Gastroesophageal sphincter (tissue), 4 donors: ENCODE results near the gene GLP2R. TPM values are rescaled to one million over a fixed set of nuclear protein-coding genes. Genes with fewer than 3 reads are reported as not detected.

Source experiments
- ATAC-seq: fragments of 150-250 bp; one replicate; pipeline ENCODE4 v1.9.1; 2016; ENCODE audit warnings: mild to moderate bottlenecking, moderate library complexity
- H3K27ac ChIP-seq, 4 donors: fragments of 200-600 bp; sonication (generic) in 3 of 4; 1 replicate in 3 of 4; 2 replicates in 1 of 4; pipeline ENCODE4 v1.5.1; 2016 to 2019
- H3K27me3 ChIP-seq: fragments of 200-600 bp; sonication (generic); one replicate; pipeline ENCODE4 v1.5.1; 2019
- H3K36me3 ChIP-seq, 2 donors: fragments of 200-600 bp; sonication (generic); one replicate each; pipeline ENCODE4 v1.5.1; 2019; ENCODE audit warnings: control low read depth in 1 of 2
- H3K4me1 ChIP-seq, 3 donors: fragments of 200-600 bp; sonication (generic); 1 replicate in 2 of 3; 2 replicates in 1 of 3; pipeline ENCODE4 v1.5.1; 2016 to 2019; ENCODE audit warnings: control low read depth in 2 of 3
- H3K4me3 ChIP-seq, 2 donors: fragments of 200-600 bp; sonication (generic); one replicate each; pipeline ENCODE4 v1.5.1; 2019; ENCODE audit warnings: mild to moderate bottlenecking in 1 of 2, moderate library complexity in 1 of 2
- H3K9me3 ChIP-seq, 3 donors: fragments of 200-600 bp; sonication (generic); one replicate each; pipeline ENCODE4 v1.5.1; 2017 to 2019; ENCODE audit warnings: control low read depth in 2 of 3
- EP300 ChIP-seq: sonication (generic); formaldehyde crosslinking; IDR thresholded peaks from one replicate; pipeline ENCODE4 v1.6.1; 2017; ENCODE audit warnings: antibody characterized with exemption, mild to moderate bottlenecking
- POLR2A ChIP-seq, 2 donors: fragments of 450-650 bp; IDR thresholded peaks; one replicate each; pipeline ENCODE4 v1.6.1; 2017; ENCODE audit warnings: antibody characterized with exemption in 2 of 2, mild to moderate bottlenecking in 2 of 2, moderate library complexity in 1 of 2
- POLR2AphosphoS5 ChIP-seq: sonication (generic); formaldehyde crosslinking; IDR thresholded peaks from one replicate; pipeline ENCODE4 v1.6.1; 2017; ENCODE audit warnings: antibody characterized with exemption
- WGBS, 2 donors: methylation state at CpG; one replicate each; pipeline ENCODE4 v1.1.5; 2018; ENCODE audit warnings: low coverage in 1 of 2; 5-methylcytosine and 5-hydroxymethylcytosine counted together
- total RNA-seq, 4 donors: library from RNA; depleted of rRNA; stranded (reverse); fragments of >200 nt; gene quantifications; one replicate each; pipeline ENCODE4 v1.1.0, GENCODE V29; 2016
- TF ChIP-seq, protein P1 (sequence below), 4 experiments: fragments of 200-600 bp in 2 of 4; fragments of 450-650 bp in 2 of 4; sonication (generic) in 1 of 4; IDR thresholded peaks; one replicate each; pipeline ENCODE4 v1.5.1; 2017 to 2019; ENCODE audit warnings: antibody characterized with exemption in 4 of 4, mild to moderate bottlenecking in 2 of 4, moderate library complexity in 2 of 4

Gene GLP2R
- total RNA-seq, 4 donors from 2014 or later: 7.2 to 14.5 (median 13.8) TPM

DNA sequence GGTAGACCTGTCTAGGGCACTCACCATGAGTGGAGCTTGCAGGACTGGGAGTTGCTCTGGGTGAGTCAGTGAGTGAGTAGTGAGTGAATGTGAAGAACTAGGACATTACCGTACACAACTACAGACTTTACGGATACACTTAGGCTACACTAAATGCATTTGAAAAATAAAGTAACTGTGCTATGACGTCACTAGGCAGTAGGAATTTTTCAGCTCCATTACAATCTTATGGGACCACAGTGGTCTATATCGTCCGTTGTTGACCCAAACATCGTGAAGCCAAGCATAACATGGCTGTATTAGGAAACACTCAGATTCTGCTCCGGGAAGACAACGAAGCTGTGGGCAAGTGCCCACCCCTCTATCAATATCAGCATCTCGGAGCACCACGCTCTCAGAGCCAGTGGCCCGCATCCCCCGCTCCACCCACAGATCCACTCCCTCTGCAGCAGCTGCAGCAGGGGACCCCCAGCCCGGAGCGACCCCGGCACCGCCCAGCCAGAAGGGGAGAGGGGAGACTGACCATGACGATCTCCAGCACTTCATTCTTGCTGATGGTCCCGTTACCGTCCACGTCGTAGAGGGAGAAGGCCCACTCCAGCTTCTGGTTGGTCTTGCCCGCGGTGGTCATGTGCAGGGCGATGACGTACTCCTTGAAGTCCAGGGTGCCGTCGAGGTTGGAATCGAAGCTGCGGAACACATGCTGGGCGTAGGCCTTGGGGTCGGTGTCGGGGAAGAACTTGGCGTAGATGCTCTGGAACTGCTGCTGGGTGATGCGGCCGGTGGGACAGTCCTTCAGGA lies 78.8 kb downstream of the GLP2R start:
- Histone ChIP-seq H3K36me3 (no peaks in the 10 kb centered on the region), H3K27ac (no peak overlapping the region), H3K4me3 (no peak overlapping the region), H3K27me3 (peaks cover 19% of the 10 kb centered on the region), H3K9me3 (no peaks in the 10 kb centered on the region), H3K4me1 (peaks cover 0 to 24% (median 17%) of the 10 kb centered on the region in 3 donors)
- WGBS, 2 donors: 92 to 94% methylated on average over 7 of the region's 35 CpGs
- TF ChIP-seq POLR2AphosphoS5: no peak
- TF ChIP-seq EP300: no peak
- TF ChIP-seq, protein P1, sequence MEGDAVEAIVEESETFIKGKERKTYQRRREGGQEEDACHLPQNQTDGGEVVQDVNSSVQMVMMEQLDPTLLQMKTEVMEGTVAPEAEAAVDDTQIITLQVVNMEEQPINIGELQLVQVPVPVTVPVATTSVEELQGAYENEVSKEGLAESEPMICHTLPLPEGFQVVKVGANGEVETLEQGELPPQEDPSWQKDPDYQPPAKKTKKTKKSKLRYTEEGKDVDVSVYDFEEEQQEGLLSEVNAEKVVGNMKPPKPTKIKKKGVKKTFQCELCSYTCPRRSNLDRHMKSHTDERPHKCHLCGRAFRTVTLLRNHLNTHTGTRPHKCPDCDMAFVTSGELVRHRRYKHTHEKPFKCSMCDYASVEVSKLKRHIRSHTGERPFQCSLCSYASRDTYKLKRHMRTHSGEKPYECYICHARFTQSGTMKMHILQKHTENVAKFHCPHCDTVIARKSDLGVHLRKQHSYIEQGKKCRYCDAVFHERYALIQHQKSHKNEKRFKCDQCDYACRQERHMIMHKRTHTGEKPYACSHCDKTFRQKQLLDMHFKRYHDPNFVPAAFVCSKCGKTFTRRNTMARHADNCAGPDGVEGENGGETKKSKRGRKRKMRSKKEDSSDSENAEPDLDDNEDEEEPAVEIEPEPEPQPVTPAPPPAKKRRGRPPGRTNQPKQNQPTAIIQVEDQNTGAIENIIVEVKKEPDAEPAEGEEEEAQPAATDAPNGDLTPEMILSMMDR (IDR thresholded peaks at IDR 0.05): no peak
- no peak for TF ChIP-seq POLR2A (IDR thresholded peaks at IDR 0.05)
- no peak for ATAC-seq

DNA sequence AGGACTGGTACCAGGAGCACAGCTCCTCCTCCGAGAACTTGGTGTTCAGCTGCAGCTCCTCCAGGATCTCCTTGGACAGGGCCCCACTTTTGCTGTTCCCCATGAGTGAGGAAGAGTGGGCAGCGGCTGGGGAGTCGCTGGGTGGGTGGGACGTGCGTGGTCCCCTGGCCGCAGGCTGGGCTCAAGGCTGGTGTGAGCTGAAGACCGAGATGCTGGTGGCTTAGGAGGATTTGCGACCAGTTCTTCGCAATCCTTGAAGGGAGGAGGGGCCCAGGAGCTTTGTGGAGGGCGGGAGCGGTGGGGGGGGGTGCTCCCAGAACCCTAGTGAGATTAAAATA lies 79.3 kb downstream of the GLP2R start, which contains the start of gene RCVRN:
TSS of gene RCVRN (minus strand) at position 194 of the 338 bp plus-strand sequence. CDS start at position 103, 91 bp downstream.
- H3K4me1 ChIP-seq: peaks cover 0 to 18% (median 13%) of the 10 kb centered on the region in 3 donors
- TF ChIP-seq POLR2AphosphoS5 (no peak), POLR2A (IDR thresholded peaks at IDR 0.05) (no peak), EP300 (no peak)
- TF ChIP-seq, protein P1 (IDR thresholded peaks at IDR 0.05): no peak
- WGBS, 2 donors: 100% methylated on average over 1 of the region's 11 CpGs; no CpG with 5 or more reads in 1 of the 2 donors
- no peaks in the 10 kb centered on the region for H3K9me3 ChIP-seq
- peaks cover 19% of the 10 kb centered on the region for H3K27me3 ChIP-seq
- no peak within 1 kb of the TSS for H3K27ac ChIP-seq
- no peaks in the 10 kb centered on the region for H3K36me3 ChIP-seq
- ATAC-seq: no peak
- no peak within 1 kb of the TSS for H3K4me3 ChIP-seq

DNA sequence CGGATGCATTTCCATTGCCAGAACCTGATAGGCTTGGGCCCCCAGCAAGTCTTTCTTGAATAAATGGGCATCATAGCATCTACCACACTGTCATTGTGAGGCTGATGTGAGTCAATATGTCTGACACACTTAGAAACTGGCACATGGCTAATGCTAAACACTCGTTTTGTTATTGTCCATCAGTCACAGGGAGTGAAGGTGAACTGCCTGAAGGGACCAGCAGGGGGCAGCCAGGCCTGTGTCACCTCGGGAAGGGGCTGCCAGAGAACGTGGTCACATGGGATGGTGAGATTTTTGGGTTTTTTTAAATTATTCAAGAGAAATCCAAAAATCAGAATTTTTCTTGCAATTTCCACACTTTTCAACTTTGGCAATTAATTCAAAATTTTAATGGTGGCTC lies 80.2 kb downstream of the GLP2R start:
- Histone ChIP-seq H3K36me3 (no peaks in the 10 kb centered on the region), H3K9me3 (no peaks in the 10 kb centered on the region), H3K4me3 (no peak overlapping the region), H3K27ac (no peak overlapping the region), H3K4me1 (peaks cover 0 to 12% (median 12%) of the 10 kb centered on the region in 3 donors), H3K27me3 (peaks cover 19% of the 10 kb centered on the region)
- 20 to 25% methylated on average over 3 of the region's 4 CpGs for WGBS, 2 donors
- no peak for TF ChIP-seq POLR2A (IDR thresholded peaks at IDR 0.05)
- TF ChIP-seq, protein P1 (IDR thresholded peaks at IDR 0.05): peak in 3 of 4 experiments; percentile 40 to 58 (median 46)
- ATAC-seq: no peak

DNA sequence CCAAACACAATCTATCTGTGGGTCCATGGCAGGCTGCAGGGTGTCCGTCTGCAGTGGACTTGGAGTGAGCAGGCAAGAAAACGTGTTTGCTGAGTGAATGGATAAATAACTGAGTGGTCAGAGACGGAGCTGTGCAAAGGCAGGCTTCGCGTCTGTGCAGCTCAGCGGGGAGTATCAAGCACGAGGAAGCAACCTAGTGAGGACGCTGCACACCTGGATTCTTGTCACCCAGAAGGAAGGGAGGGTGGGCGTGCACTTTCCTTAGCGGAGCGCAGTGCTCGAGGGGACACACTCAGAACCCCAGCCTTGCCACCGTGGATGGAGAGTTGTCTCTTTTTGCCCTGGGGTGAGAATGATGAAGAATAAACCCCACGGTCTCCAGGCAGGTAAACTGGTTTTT lies 80.9 kb downstream of the GLP2R start:
- H3K27ac ChIP-seq: no peak overlapping the region
- TF ChIP-seq, protein P1 (IDR thresholded peaks at IDR 0.05): no peak
- no peak for TF ChIP-seq EP300
- TF ChIP-seq POLR2A (IDR thresholded peaks at IDR 0.05): no peak
- peaks cover 0 to 12% (median 8%) of the 10 kb centered on the region in 3 donors for H3K4me1 ChIP-seq
- WGBS, 2 donors: 68% methylated on average over 14 of the region's 14 CpGs; no CpG with 5 or more reads in 1 of the 2 donors
- no peak for ATAC-seq
- H3K36me3 ChIP-seq: no peaks in the 10 kb centered on the region
- no peak overlapping the region for H3K4me3 ChIP-seq
- peaks cover 19% of the 10 kb centered on the region for H3K27me3 ChIP-seq
- H3K9me3 ChIP-seq: no peaks in the 10 kb centered on the region

DNA sequence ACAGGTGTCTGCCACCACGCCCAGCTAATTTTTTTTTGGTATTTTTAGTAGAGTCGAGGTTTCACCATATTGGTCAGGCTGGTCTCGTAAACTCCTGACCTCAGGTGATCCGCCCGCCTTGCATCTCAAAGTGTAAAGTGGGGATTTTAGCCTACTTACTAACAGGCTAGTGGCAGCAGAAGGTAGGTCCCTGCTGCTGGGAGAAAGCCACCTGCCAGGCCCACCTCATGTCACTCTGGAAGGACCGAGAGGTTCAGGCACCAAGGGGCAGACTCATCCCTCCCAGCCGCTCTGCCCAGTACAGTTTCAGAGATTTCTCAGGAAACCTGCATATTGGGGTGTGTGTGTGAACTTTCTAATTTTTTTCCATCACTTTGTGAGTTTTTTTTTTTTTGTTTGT lies 81.4 kb downstream of the GLP2R start:
- 69 to 74% methylated on average over 2 to 4 of the region's 7 CpGs for WGBS, 2 donors
- Histone ChIP-seq H3K9me3 (no peaks in the 10 kb centered on the region), H3K27ac (no peak overlapping the region), H3K27me3 (peaks cover 19% of the 10 kb centered on the region), H3K4me1 (peaks cover 0 to 12% (median 6%) of the 10 kb centered on the region in 3 donors), H3K36me3 (no peaks in the 10 kb centered on the region), H3K4me3 (no peak overlapping the region)
- TF ChIP-seq POLR2A (IDR thresholded peaks at IDR 0.05) (no peak), POLR2AphosphoS5 (no peak), EP300 (no peak)
- TF ChIP-seq, protein P1 (IDR thresholded peaks at IDR 0.05): no peak
- no peak for ATAC-seq
